Loucy (cell line): ENCODE results near the gene EXOC3L4.

Experiments
- H2AFZ ChIP-seq: fragments of 200-600 bp; sonication (generic); 2 replicates; pipeline ENCODE4 v1.6.0; 2016; ENCODE audit warnings: antibody characterized with exemption, mild to moderate bottlenecking, low read length, moderate library complexity
- H3F3A ChIP-seq: fragments of 200-600 bp; 2 replicates; pipeline ENCODE4 v1.6.0; 2016; ENCODE audit warnings: antibody characterized with exemption, low read depth, mild to moderate bottlenecking
- H3K27me3 ChIP-seq: fragments of 200-600 bp; sonication (generic); 2 replicates; pipeline ENCODE4 v1.6.1; 2014; ENCODE audit warnings: low read length, mild to moderate bottlenecking; ENCODE audit not compliant: insufficient read depth, poor library complexity, severe bottlenecking
- H3K36me3 ChIP-seq: fragments of 200-600 bp; sonication (generic); 2 replicates; pipeline ENCODE4 v1.6.1; 2016; ENCODE audit warnings: low read length; ENCODE audit not compliant: insufficient read depth
- H3K4me1 ChIP-seq: fragments of 200-600 bp; sonication (generic); 2 replicates; pipeline ENCODE4 v1.5.1; 2014; ENCODE audit warnings: low read length, mild to moderate bottlenecking; ENCODE audit not compliant: insufficient read depth, poor library complexity, severe bottlenecking
- H3K4me2 ChIP-seq: fragments of 200-600 bp; sonication (generic); 2 replicates; pipeline ENCODE4 v1.6.0; 2014; ENCODE audit warnings: antibody characterized with exemption, low read length, low read depth, mild to moderate bottlenecking; ENCODE audit not compliant: poor library complexity, severe bottlenecking
- H3K4me3 ChIP-seq: fragments of 200-600 bp; sonication (generic); 2 replicates; pipeline ENCODE4 v1.5.1; 2014; ENCODE audit warnings: low read length, mild to moderate bottlenecking, mixed read lengths; ENCODE audit not compliant: poor library complexity, severe bottlenecking
- H3K79me2 ChIP-seq: fragments of 200-600 bp; sonication (generic); 2 replicates; pipeline ENCODE4 v1.6.1; 2014; ENCODE audit warnings: low read length; ENCODE audit not compliant: insufficient read depth
- H3K9ac ChIP-seq: fragments of 200-600 bp; sonication (generic); 2 replicates; pipeline ENCODE4 v1.6.0; 2014; ENCODE audit warnings: mild to moderate bottlenecking, low read depth, low read length, moderate library complexity; ENCODE audit not compliant: poor library complexity, severe bottlenecking
- H3K9me2 ChIP-seq: fragments of 200-600 bp; sonication (generic); replicated peaks from 2 replicates; pipeline ENCODE4 v1.6.1; 2016; ENCODE audit warnings: low read depth, low read length, mixed read lengths
- H3K9me3 ChIP-seq: fragments of 200-600 bp; sonication (generic); 2 replicates; pipeline ENCODE4 v1.6.1; 2014; ENCODE audit warnings: mild to moderate bottlenecking, antibody characterized with exemption, low read length, low read depth; ENCODE audit not compliant: insufficient read depth
- H4K20me1 ChIP-seq: fragments of 200-600 bp; sonication (generic); 2 replicates; pipeline ENCODE4 v1.6.0; 2014; ENCODE audit warnings: antibody characterized with exemption, low read length, mild to moderate bottlenecking; ENCODE audit not compliant: insufficient read depth, poor library complexity, severe bottlenecking
- EZH2phosphoT487 ChIP-seq: fragments of 200-600 bp; IDR thresholded peaks from 2 replicates; pipeline ENCODE4 v1.6.1; 2018; ENCODE audit warnings: antibody characterized with exemption, mild to moderate bottlenecking, moderate library complexity, borderline replicate concordance
- TF ChIP-seq, protein P1 (sequence below): fragments of 200-600 bp; sonication (generic); conservative IDR thresholded peaks from 2 replicates; pipeline ENCODE4 v1.5.1; 2014; ENCODE audit warnings: mild to moderate bottlenecking, antibody characterized with exemption, low read length

The EXOC3L4 gene

DNA sequence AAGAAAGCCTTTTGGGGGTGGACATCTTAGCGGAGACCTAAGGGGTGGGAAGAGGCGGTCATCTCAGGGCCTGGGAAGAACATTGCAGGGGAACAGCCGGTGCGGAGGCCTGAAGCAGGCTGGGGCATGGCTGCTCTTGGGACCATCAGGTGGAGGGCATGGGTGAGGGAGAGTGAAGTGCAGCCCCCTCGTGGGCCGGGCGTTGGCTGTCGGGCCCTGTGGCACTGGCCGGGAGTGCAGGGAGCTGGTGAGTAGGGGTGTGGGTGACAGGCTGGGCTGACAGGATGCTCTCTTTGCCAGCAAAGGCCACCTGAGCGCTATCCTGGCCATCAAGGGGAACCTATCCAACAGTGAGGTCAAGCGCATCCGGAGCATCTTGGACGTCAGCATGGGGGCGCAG lies 40.4 kb downstream of the EXOC3L4 start:
- no peak overlapping the region for H2AFZ ChIP-seq
- no peaks in the 10 kb centered on the region for H4K20me1 ChIP-seq
- H3F3A ChIP-seq, result no peaks in the 10 kb centered on the region
- no peaks in the 10 kb centered on the region for H3K79me2 ChIP-seq
- no peak overlapping the region for H3K4me3 ChIP-seq
- TF ChIP-seq, protein P1, sequence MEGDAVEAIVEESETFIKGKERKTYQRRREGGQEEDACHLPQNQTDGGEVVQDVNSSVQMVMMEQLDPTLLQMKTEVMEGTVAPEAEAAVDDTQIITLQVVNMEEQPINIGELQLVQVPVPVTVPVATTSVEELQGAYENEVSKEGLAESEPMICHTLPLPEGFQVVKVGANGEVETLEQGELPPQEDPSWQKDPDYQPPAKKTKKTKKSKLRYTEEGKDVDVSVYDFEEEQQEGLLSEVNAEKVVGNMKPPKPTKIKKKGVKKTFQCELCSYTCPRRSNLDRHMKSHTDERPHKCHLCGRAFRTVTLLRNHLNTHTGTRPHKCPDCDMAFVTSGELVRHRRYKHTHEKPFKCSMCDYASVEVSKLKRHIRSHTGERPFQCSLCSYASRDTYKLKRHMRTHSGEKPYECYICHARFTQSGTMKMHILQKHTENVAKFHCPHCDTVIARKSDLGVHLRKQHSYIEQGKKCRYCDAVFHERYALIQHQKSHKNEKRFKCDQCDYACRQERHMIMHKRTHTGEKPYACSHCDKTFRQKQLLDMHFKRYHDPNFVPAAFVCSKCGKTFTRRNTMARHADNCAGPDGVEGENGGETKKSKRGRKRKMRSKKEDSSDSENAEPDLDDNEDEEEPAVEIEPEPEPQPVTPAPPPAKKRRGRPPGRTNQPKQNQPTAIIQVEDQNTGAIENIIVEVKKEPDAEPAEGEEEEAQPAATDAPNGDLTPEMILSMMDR, result no peak
- TF ChIP-seq EZH2phosphoT487, result no peak
- H3K27me3 ChIP-seq, result no peaks in the 10 kb centered on the region
- no peaks in the 10 kb centered on the region for H3K4me1 ChIP-seq
- no peaks in the 10 kb centered on the region for H3K9me2 ChIP-seq
- H3K4me2 ChIP-seq, result no peak overlapping the region
- H3K9me3 ChIP-seq, result no peaks in the 10 kb centered on the region
- no peaks in the 10 kb centered on the region for H3K36me3 ChIP-seq
- H3K9ac ChIP-seq, result no peak overlapping the region

DNA sequence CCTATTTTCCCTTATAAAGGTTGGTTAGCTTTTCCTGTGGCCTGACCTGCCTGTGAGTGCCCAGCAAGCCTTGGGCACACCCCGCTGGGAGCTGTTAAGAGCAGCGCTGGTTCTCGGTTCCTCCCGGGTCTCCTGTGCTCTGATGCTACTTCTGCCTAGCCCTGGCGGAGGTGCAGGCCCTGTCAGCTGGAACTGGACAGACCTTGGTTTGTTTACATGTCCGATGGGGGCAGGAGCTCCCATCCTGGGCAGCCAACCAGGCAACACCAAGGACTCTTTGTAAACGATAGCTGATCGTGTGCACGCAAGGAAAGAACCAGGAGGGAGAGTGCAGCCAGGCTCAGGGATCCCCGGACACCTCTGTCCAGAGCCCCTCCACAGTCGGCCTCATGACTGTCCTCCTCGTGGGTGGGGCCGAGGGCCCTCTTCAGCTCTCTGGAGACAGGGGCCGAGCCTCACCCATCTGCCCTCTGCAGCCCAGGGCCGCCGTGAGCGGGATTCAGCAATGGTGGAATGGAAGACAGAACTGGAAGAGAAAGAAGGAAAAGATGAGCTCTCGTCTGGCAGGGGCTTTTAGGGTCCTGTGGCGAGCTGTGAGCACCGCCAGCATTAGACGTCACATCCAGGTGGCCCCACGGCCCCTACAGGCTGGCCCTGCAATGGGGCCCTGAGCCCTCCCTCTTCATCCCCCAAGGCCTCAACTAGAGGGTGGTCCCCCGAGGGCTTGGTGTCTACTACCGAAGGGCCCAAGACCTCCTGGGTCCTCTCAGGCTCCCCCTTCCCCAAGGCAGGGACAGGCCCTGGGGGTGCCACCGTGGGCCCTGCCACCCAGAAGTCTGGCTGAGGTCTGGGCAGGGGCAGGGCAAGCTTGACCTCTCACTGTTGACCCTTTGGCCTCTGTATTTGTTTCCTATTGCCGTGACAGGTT lies 41.1 kb downstream of the EXOC3L4 start:
- Histone ChIP-seq H2AFZ (no peak overlapping the region), H3K4me2 (no peak overlapping the region), H3F3A (no peaks in the 10 kb centered on the region), H3K9me2 (no peaks in the 10 kb centered on the region), H3K79me2 (no peaks in the 10 kb centered on the region), H3K4me3 (no peak overlapping the region), H3K9me3 (no peaks in the 10 kb centered on the region), H3K4me1 (no peaks in the 10 kb centered on the region), H3K9ac (no peak overlapping the region), H3K36me3 (no peaks in the 10 kb centered on the region), H3K27me3 (no peaks in the 10 kb centered on the region), H4K20me1 (no peaks in the 10 kb centered on the region)
- TF ChIP-seq, protein P1, result no peak
- TF ChIP-seq EZH2phosphoT487, result no peak

DNA sequence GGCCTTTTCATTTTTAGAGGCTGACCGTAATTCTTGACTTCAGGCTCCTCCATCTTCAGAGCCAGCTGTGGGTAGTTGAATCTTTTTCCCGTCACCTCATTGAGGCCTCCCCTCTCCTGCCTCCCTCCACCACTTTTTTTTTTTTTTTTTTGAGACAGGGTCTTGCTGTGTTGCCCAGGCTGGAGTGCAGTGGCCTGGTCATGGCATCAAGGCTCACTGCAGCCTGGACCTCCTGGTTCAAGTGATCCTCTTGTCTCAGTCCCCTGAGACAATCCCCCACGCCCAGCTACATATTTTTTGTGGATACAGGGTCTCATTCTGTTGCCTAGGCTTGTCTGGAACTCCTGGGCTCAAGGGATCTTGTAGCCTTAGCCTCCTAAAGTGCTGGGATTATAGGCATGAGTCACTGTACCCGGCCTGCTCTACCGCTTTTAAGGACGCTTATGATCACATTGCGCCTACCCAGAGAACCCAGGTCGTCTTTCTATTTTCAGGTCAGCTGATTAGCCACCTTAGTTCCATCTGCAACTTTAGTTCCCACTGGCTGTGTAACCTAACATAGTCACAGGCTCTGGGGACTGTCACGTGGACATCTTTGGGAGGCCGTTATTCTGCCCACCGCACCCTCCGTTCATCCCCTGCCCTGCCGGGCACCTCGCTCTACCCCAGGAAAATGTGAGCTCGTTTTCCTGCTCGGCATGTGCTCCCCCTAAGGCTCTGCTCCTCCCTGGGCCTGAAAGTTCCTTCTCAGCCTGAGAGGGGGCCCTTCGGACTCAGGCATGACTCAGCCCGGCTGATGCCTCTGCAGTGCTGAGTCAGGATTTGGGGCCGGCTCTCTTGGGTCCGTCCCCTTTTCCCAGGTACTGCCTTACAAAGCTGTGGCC lies 42.1 kb downstream of the EXOC3L4 start:
- Histone ChIP-seq H3K36me3 (no peaks in the 10 kb centered on the region), H3K27me3 (no peaks in the 10 kb centered on the region), H4K20me1 (no peaks in the 10 kb centered on the region), H3K9me3 (no peaks in the 10 kb centered on the region), H3K79me2 (no peaks in the 10 kb centered on the region), H3K9me2 (no peaks in the 10 kb centered on the region), H3K9ac (no peak overlapping the region), H3K4me3 (no peak overlapping the region), H3F3A (no peaks in the 10 kb centered on the region), H3K4me1 (peaks cover 6% of the 10 kb centered on the region), H3K4me2 (no peak overlapping the region), H2AFZ (no peak overlapping the region)
- no peak for TF ChIP-seq EZH2phosphoT487
- TF ChIP-seq, protein P1, result no peak
